ENCODE results near the gene PNMA1.

DNA sequence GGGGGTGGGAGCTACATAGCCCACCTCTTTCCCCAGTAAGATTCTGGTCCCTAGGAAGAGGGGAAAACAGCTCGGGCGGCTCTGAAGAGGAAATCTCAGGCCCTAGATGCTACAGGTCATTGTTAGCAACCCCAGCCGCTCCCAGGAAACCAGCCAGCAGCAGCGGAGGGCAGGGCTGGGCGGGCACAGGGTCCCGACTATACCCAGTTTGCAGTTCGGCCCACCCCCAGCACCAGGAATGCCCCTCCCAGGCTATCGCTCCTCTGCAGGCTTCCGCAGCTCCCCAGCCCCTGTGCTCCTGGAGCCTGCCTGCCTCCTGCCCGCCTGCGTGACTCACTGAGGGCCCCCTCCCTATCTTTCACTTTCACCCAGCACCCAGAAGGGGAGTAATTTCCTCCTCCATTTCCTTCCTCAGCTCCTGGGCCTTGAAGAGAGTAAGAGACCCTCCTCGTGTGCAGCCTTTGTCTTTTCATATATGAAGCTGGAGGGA lies 27.2 kb upstream of the PNMA1 start:
- TF ChIP-seq POLR2A (IDR thresholded peaks at IDR 0.05; ENCODE audit: borderline replicate concordance, extremely low read depth, insufficient read depth, insufficient read length): no peak
- TF ChIP-seq YY1 (IDR thresholded peaks at IDR 0.05; ENCODE audit: extremely low read depth, insufficient replicate concordance, low read depth, low read length): no peak
- TF ChIP-seq, protein P1, sequence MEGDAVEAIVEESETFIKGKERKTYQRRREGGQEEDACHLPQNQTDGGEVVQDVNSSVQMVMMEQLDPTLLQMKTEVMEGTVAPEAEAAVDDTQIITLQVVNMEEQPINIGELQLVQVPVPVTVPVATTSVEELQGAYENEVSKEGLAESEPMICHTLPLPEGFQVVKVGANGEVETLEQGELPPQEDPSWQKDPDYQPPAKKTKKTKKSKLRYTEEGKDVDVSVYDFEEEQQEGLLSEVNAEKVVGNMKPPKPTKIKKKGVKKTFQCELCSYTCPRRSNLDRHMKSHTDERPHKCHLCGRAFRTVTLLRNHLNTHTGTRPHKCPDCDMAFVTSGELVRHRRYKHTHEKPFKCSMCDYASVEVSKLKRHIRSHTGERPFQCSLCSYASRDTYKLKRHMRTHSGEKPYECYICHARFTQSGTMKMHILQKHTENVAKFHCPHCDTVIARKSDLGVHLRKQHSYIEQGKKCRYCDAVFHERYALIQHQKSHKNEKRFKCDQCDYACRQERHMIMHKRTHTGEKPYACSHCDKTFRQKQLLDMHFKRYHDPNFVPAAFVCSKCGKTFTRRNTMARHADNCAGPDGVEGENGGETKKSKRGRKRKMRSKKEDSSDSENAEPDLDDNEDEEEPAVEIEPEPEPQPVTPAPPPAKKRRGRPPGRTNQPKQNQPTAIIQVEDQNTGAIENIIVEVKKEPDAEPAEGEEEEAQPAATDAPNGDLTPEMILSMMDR (IDR thresholded peaks at IDR 0.05 in 2 of 3, conservative IDR thresholded peaks at IDR 0.05 in 1 of 3; ENCODE audit: borderline replicate concordance in 1 of 3, insufficient read depth in 1 of 3, low read depth in 2 of 3, low read length in 2 of 3): no peak
- peak; percentile 29; the same call in 1 of the 2 replicates for TF ChIP-seq POLR2AphosphoS5 (IDR thresholded peaks at IDR 0.05; ENCODE audit: low read depth, low read length)
- no peak for TF ChIP-seq ZFX (IDR thresholded peaks at IDR 0.05)
- TF ChIP-seq SP1 (IDR thresholded peaks at IDR 0.05; ENCODE audit: low read depth): no peak

Data from HCT116 (cell line).